ENCODE measurements around the gene TULP1. TPM values are rescaled to one million over a fixed set of nuclear protein-coding genes. Genes with fewer than 3 reads are reported as not detected.

TULP1 gene
- total and polyA plus RNA-seq, 2 experiments from 2014 or later: 0.39 TPM; not detected in 1

- no peak overlapping the region for H3K27ac ChIP-seq
Measured at GRCh38 chr6:35483062-35483461, 29.6 kb downstream of the TULP1 start.

GRCh38 chr6:35481226-35481625 is 31.5 kb downstream of the TULP1 start:
- Histone ChIP-seq H3K4me3 (no peak overlapping the region), H3K9me3 (ENCODE audit: low read depth) (no peaks in the 10 kb centered on the region), H3K27ac (no peak overlapping the region), H3K4me1 (ENCODE audit: insufficient read depth) (peaks cover 15% of the 10 kb centered on the region), H3K79me2 (peaks cover 36% of the 10 kb centered on the region), H3K36me3 (replicated peaks; ENCODE audit: insufficient read depth, low read depth) (no peaks in the 10 kb centered on the region), H3K27me3 (no peaks in the 10 kb centered on the region), H3K4me2 (no peak overlapping the region), H2AFZ (no peak overlapping the region), H4K20me1 (ENCODE audit: insufficient read depth, poor library complexity, severe bottlenecking) (peaks cover 8% of the 10 kb centered on the region), H3K9me2 (replicated peaks; ENCODE audit: insufficient read depth) (no peaks in the 10 kb centered on the region)
- DNase-seq (ENCODE audit: low spot score): no peak
- 86% methylated on average over 8 of the region's 8 CpGs for WGBS (ENCODE audit: low lambda C conversion rate, missing lambda C conversion rate)
- no peak for TF ChIP-seq CTCF (IDR thresholded peaks at IDR 0.05; ENCODE audit: poor library complexity)
- no peak for TF ChIP-seq EZH2 (IDR thresholded peaks at IDR 0.05; ENCODE audit: borderline replicate concordance)
- no peak for TF ChIP-seq EZH2phosphoT487 (IDR thresholded peaks at IDR 0.05; ENCODE audit: low read depth, severe bottlenecking, unreplicated experiment)

More at GRCh38 chr6:35483062-35483461, 29.6 kb downstream of the TULP1 start:
- no peak overlapping the region for H3K4me3 ChIP-seq
- DNase-seq (ENCODE audit: low spot score): no peak
- no peaks in the 10 kb centered on the region for H3K9me3 ChIP-seq (ENCODE audit: low read depth)
- TF ChIP-seq EZH2 (IDR thresholded peaks at IDR 0.05; ENCODE audit: borderline replicate concordance) (no peak), EZH2phosphoT487 (IDR thresholded peaks at IDR 0.05; ENCODE audit: low read depth, severe bottlenecking, unreplicated experiment) (no peak), CTCF (IDR thresholded peaks at IDR 0.05; ENCODE audit: poor library complexity) (no peak)
- no peaks in the 10 kb centered on the region for H3K27me3 ChIP-seq
- H3K9me2 ChIP-seq (replicated peaks; ENCODE audit: insufficient read depth): no peaks in the 10 kb centered on the region
- no peak overlapping the region for H2AFZ ChIP-seq
- peaks cover 55% of the 10 kb centered on the region for H3K79me2 ChIP-seq
- no peaks in the 10 kb centered on the region for H3K36me3 ChIP-seq (replicated peaks; ENCODE audit: insufficient read depth, low read depth)
- H3K4me2 ChIP-seq: no peak overlapping the region
- H4K20me1 ChIP-seq (ENCODE audit: insufficient read depth, poor library complexity, severe bottlenecking): peaks cover 25% of the 10 kb centered on the region
- WGBS (ENCODE audit: low lambda C conversion rate, missing lambda C conversion rate): 98% methylated on average over 4 of the region's 4 CpGs
- peaks cover 33% of the 10 kb centered on the region for H3K4me1 ChIP-seq (ENCODE audit: insufficient read depth)

GRCh38 chr6:35480176-35480575 is 32.5 kb downstream of the TULP1 start:
- Histone ChIP-seq H3K27me3 (no peaks in the 10 kb centered on the region), H3K36me3 (replicated peaks; ENCODE audit: insufficient read depth, low read depth) (no peaks in the 10 kb centered on the region), H3K9me3 (ENCODE audit: low read depth) (no peaks in the 10 kb centered on the region), H3K4me3 (no peak overlapping the region), H3K9me2 (replicated peaks; ENCODE audit: insufficient read depth) (no peaks in the 10 kb centered on the region), H3K4me1 (ENCODE audit: insufficient read depth) (peaks cover 4% of the 10 kb centered on the region), H4K20me1 (ENCODE audit: insufficient read depth, poor library complexity, severe bottlenecking) (peaks cover 5% of the 10 kb centered on the region), H3K27ac (no peak overlapping the region), H2AFZ (no peak overlapping the region), H3K79me2 (peaks cover 26% of the 10 kb centered on the region), H3K4me2 (no peak overlapping the region)
- no peak for DNase-seq (ENCODE audit: low spot score)
- 96% methylated on average over 12 of the region's 12 CpGs for WGBS (ENCODE audit: low lambda C conversion rate, missing lambda C conversion rate)
- no peak for TF ChIP-seq CTCF (IDR thresholded peaks at IDR 0.05; ENCODE audit: poor library complexity)
- TF ChIP-seq EZH2phosphoT487 (IDR thresholded peaks at IDR 0.05; ENCODE audit: low read depth, severe bottlenecking, unreplicated experiment): no peak
- TF ChIP-seq EZH2 (IDR thresholded peaks at IDR 0.05; ENCODE audit: borderline replicate concordance): no peak

GRCh38 chr6:35478259-35478658 is 34.4 kb downstream of the TULP1 start:
- Histone ChIP-seq H3K9me3 (ENCODE audit: low read depth) (no peaks in the 10 kb centered on the region), H3K9me2 (replicated peaks; ENCODE audit: insufficient read depth) (no peaks in the 10 kb centered on the region), H3K4me2 (no peak overlapping the region), H3K79me2 (peaks cover 9% of the 10 kb centered on the region), H3K36me3 (replicated peaks; ENCODE audit: insufficient read depth, low read depth) (no peaks in the 10 kb centered on the region), H3K4me3 (no peak overlapping the region), H2AFZ (no peak overlapping the region), H3K27me3 (no peaks in the 10 kb centered on the region), H3K4me1 (ENCODE audit: insufficient read depth) (no peaks in the 10 kb centered on the region), H4K20me1 (ENCODE audit: insufficient read depth, poor library complexity, severe bottlenecking) (peaks cover 3% of the 10 kb centered on the region), H3K27ac (no peak overlapping the region)
- no peak for TF ChIP-seq EZH2 (IDR thresholded peaks at IDR 0.05; ENCODE audit: borderline replicate concordance)
- no peak for TF ChIP-seq EZH2phosphoT487 (IDR thresholded peaks at IDR 0.05; ENCODE audit: low read depth, severe bottlenecking, unreplicated experiment)
- no peak for TF ChIP-seq CTCF (IDR thresholded peaks at IDR 0.05; ENCODE audit: poor library complexity)
- 98% methylated on average over 7 of the region's 7 CpGs for WGBS (ENCODE audit: low lambda C conversion rate, missing lambda C conversion rate)
- no peak for DNase-seq (ENCODE audit: low spot score)
